OCI-LY7 (cell line): Measurements from ENCODE around the gene COG8.

ENCODE experiments used
- CTCF ChIP-seq: fragments of 200-600 bp; sonication (generic); conservative IDR thresholded peaks from 2 replicates; pipeline ENCODE4 v1.5.1; 2014; ENCODE audit warnings: mild to moderate bottlenecking, antibody characterized with exemption, low read length, moderate library complexity, mixed read lengths
- EZH2phosphoT487 ChIP-seq: fragments of 200-600 bp; sonication (generic); IDR thresholded peaks from 2 replicates; pipeline ENCODE4 v1.6.1; 2018; ENCODE audit warnings: low read depth, borderline replicate concordance, mild to moderate bottlenecking, mixed run types, antibody characterized with exemption, low read length, moderate library complexity, mixed read lengths

GRCh38 chr16:69330286-69331109, 8.9 kb downstream of the COG8 start, which contains the start of gene PDF:
- TF ChIP-seq CTCF (no peak), EZH2phosphoT487 (no peak)
